HS-27A (cell line): Measurements from ENCODE around the gene AQP12A.
"Not testable (repeated sequence)": the region's sequence is repeated elsewhere in the genome, so short reads cannot be mapped to it uniquely, and the experiment has no call there.

Experiments
- DNase-seq: peaks from one replicate; pipeline ENCODE4 v3.0.0-alpha.2; 2012; ENCODE audit warnings: low read depth, missing footprints

AQP12A gene, protein sequence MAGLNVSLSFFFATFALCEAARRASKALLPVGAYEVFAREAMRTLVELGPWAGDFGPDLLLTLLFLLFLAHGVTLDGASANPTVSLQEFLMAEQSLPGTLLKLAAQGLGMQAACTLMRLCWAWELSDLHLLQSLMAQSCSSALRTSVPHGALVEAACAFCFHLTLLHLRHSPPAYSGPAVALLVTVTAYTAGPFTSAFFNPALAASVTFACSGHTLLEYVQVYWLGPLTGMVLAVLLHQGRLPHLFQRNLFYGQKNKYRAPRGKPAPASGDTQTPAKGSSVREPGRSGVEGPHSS

DNA sequence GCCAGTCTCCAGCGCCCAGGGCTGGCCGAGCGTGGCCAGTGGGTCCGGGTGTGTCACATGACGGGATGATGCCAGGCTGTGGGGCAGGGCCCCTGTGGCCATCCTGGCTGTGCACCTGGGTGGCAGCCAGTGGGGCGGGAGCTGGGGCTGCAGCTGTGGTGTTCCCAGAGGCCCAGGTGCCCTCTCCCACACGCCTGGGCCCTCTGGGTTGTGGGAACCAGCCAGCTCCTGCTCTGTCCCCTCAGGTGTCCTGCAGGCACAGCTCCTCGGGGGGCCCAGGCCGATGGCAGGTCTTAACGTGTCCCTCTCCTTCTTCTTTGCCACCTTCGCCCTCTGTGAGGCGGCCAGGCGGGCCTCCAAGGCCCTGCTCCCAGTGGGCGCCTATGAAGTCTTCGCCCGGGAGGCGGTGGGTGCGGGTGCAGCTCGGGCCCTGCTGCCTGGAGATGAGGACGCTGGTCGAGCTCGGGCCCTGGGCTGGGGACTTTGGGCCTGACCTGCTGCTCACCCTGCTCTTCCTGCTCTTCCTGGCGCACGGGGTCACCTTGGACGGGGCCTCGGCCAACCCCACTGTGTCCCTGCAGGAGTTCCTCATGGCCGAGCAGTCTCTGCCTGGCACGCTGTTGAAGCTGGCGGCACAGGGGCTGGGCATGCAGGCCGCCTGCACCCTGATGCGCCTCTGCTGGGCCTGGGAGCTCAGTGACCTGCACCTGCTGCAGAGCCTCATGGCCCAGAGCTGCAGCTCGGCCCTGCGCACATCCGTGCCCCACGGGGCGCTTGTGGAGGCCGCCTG is at the start of gene AQP12A:
Gene AQP12A (plus strand): TSS at position 236 of the 790 bp plus-strand sequence. CDS start 48 bp downstream, at position 284.
- DNase-seq, result not testable (repeated sequence)

DNA sequence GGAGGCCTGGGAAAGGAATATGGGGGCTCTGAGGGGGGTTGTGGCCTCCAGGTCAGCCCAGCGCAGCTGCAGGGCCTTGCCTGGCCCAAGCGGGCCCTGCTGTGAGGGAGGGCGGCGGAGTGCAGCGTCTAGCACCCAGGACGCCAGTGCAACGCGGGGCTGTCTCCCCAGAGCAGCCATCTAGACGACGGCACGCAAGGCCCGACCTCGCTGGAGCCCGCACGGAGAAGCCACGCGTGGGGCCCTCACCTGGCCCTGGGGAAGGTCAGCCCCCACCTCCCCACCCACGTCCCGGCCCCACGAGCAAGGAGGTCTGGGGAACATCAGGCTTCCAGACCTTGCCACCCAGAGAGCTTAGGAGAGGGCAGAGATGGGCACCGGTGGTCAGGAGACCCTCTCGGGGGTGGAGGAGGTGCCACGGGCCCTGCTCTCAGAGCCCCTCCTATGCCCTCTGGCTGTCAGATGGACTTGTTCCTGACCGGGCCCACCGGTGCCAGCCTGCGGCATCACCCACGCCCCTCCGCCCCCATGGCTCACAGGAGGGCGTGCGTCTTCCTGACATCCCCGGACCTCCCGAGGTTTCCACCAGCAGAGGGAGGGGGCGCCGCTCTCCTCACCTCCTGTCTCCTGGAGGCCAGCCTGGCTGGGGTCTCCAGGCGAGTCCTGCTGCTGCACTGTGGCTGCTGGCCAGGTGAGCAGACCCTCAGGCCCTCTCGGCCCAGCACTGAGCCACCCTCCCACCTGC is 49.4 kb upstream of the AQP12A start:
- DNase-seq, result no peak

DNA sequence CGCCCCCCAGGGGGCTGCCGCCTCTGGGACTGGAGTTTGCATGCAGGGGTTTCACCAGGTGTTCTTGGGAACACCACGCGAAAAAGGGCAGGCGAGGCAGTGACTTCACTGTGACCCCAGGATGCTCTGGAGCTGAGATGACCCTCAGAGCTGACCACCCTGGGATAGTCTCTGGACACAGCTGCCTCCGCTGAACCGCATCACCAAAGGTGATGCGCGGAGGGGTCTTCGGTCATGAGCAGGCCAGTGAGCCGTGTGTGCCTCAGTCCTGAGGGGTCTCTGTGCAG is 48.9 kb upstream of the AQP12A start:
- no peak for DNase-seq

DNA sequence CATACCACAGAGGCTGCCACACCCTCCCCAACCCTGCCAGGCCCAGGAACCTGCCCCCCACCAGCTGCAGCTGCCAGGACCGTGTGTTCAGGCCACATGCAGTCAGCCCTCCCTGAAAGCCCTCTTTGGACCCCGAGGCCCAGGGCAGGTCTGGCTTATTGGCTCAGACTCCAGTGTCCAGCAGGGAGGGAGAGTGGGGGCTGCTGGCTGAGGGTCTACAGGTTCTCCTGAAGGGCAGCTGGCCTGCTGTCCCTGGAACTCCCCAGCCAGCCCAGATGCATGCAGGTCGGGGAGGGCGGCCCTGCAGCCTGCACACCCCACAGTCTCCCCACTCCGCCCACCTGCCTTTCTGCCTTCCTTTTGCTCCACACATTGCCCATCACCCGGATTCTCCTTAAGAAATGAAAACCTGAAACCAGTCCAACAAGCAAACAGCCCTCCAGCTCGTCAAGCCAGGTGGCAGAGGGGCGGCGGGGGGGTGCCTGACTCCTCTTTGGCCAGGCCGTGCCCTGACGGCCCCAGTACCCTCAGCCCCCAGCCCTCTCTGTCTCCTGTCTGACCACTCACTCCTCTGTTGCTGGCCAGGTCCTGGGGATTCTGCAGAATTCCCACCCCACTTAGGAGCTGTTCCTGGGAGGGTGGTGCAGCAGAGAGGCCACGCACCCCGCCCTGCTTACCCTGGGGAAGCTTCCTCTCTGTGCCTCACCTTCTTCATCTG is 48.4 kb upstream of the AQP12A start:
- DNase-seq, result no peak

DNA sequence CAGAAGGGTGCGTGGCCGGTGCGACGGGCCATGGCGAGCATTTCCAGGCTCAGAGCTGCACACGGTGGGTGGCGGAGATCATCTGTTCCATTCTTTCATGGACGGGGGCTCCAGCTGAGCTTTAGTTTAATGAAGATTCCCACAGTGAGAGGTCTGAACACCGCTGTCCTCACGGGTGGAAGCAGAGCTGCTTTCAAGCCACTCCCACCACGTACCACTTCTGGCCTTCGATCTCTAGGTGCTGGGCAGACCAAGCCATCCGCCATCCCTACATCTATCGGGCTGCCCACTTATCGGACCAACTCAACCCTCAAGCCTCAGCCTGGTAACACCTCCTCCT is 47.9 kb upstream of the AQP12A start:
- no peak for DNase-seq

DNA sequence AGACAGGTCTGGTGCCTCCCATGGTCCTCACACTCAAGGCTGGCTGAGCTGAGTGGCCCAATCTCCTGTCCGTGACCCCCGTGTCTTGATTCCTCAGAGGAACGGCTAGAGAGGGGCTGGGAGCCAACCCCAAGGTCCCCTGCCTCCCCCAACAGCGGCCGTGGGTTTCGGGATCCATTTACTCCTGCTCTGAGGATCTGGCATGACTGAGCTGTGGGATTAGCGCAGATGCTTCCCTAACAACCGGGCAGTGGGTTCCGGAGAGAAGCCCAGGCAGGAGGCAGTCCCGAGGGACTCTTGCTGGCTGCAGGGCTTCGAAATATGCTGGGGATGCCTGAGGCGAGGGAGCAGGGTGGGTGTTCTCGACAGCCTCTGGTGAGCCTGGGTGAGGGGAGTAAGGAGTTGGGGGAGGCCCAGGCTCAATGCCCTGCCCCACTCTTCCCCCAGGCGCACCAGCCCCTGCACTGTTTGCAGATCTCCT is 47.5 kb upstream of the AQP12A start:
- no peak for DNase-seq

DNA sequence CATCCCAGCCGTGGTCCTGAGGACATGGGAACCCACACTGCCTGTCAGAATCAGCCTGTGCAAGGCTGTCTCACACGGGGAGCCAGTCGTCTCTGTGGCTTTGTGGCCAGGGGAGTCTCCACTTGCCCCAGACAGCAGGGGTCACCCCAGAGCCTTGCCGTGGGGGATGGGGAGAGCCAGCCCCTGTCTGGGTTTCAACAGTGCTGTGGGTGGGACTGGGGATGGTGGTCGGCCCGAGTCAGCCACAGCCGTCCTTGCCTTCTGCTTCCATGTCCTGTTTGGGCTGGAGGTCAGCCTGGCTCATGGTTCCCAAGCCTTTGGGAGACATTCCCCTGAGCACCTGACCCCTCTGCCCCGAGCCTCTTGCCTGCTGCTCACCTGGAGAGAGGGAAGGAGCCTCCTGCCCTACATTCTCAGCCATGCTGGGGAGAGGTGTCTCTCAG is 46.8 kb upstream of the AQP12A start:
- DNase-seq, result no peak

DNA sequence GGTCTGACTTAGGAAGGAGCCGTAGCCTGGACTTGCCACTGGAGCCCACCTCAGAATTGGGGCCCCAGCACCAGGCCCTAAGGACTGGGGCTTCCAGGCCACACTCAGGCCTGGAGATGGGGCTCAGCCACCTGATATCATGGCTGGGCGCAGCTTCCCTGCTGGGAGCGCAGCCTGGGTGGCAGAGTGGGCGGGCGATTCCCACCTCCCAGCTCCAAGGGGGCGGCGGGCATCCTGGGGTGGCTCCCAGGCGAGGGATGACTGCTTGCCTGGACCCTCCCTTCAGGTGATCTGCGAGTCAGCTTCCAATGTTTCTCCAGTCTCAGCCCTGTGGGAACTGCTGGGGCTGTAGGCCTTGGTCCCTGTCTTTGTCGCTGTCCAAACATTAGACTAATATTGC is 46.3 kb upstream of the AQP12A start:
- no peak for DNase-seq

DNA sequence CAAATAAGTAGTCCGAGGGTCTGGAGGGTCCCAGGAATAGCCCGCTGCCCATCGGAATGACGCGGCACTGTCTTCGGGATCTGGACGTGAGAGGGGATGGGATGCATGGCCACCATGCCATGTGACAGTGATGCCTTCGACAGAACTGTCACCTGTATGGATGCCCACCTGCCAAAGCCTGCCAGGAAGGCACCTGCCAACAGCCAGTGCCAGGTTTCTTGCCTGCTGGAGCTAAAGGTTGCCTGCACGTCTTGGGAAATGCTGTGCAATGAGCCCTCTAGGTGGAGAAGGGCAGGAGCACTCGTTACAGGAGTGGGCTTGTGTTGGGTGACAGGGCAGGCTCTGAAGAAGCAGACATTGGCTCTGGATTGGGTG is 45.9 kb upstream of the AQP12A start:
- DNase-seq, result no peak

DNA sequence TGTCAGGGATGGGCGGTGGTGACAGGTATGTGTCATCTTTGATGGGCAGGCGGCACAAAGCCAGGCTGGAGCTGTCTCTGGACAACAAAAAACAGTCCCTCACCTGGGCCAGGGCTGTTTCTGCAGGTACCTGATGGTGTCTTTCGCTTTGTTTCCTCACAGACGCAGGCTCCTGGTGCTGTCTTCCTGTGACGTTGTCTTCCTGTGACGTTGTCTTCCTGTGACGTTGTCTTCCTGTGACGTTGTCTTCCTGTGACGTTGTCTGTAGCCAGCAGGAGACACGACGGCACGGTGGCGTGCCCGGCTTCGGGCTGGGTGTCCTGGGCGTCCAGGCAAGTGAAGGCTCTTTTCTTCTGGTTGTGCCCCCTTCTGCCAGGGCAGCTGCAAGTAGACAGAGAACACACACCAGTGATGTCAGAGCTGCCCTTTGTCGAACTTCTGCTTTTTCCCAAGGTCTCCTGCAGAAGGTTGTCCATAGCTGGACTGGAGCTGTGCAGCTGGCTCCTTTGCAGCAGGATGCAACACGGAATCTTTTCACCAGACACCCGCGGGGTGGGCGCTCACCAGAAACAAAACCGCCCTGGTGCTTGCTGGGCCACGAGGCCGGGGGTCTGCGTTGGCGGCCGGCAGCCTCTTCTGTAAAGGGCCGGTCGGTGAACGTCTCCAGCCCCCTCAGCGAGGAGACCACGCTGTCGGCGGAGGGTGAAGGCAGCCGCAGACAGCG is 45.3 kb upstream of the AQP12A start:
- DNase-seq, result no peak

DNA sequence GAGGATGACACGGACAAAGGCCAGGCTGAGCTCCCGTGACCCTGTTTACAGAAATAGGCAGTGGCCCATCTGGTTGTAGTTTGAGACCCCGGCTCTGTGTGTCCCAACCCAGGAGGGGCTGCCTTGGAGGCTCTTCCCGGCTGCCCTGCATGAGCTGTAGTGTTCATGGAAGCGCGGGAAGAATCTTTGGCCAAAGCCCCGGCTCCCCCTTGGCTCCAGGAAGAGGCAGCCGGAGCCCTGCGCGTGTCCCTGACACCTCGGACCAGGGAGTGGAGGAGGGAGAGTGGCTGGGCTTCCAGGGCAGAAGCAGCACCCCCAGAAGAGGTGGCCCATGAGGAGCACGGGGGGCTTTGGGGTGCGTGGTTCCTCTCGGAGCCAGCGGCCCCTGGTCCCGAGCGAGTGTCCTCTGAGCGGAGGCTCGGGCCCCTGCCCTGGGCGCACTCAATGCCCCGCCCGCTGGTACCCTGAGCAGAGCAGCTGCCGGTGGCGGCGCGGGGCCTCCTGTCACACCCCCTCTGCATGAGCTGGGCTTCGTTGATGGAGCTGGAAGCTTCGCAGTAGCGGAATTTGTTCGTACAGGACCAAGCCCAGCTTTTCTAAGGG is 44.7 kb upstream of the AQP12A start:
- no peak for DNase-seq

DNA sequence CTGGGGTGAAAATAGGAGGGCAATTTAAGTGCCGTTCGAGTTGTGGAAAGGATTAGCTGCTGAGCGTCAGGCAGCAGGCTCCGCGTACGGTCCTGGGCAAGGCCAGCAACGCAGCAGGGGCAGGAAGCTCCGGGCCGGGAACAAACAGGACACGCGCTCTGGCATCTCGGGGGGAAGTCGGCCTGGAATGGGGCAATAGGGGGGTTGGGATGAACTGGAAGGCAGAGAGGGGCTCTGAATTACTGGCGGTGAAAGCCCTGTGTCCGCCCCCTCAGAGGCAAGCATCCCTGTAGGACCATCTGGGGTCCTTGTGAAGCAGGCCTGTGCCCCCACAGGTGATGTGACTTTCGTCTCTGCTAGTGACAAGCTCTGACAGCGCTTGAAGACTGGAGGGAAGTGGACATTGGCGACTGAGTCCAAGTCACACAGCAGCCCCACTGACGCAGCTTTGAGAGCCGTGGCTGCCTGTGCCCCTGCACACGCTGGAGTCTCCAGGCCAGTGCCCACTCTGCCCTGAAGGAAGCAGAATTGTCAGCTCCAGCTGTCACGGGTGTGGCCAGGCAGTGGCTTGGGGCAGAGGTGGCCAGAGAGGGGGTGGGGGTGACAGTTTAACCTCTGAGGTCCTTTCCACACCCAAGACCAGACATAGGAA is 44.0 kb upstream of the AQP12A start:
- DNase-seq, result no peak

DNA sequence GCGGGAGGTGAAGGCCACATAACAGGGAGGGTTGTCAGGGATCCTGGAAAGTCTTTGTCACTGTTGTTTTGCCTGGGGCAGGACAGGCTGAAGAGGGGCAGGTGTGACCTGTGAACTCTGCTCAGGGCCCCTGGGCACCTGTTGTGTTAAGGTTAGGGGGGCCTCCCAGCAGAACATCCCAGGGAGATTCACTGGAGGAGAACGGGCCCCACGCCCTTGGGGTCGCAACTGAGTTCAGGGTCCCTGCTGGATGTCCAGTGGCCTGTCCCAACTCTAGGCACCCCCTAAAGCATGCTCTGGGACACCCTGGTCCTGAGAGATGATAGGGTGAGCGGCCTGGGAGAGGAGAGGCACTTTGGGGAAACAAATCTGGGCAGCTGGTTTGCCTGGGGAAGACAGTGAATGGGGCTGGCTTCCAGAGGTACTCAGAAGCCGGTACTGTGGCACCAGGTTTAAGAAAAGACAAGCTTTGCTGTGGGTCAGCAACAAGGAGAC is 43.5 kb upstream of the AQP12A start:
- no peak for DNase-seq

DNA sequence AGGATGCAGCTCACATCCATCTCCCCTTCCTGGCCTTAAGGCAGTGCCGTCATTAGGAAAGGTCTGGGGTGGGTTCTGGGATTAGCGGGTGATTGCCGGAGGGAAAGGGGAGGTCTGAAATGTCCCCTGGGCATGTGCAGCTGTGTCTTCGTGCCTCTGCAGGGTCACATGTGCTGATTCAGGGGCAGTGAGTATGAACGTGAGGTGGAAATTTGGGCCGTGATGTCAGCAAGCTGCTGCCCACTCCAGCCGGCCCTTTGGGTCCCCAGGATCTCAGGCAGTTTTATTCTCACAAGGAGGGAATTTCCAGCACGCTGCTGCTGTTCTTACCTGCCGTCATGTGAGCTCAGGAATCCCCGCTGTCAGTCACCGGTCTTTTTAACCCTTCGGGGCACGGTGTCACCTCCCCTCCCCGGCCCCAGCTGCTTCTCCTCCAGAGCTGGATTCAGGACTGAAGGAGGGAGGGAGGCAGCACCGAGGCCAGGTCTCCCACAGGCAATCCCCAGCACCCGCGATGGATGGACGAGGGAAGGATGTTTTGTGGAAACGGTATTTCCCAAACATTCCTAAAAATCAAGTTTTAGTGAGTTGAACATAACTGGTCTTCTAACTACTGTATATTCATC is 42.9 kb upstream of the AQP12A start:
- no peak for DNase-seq

DNA sequence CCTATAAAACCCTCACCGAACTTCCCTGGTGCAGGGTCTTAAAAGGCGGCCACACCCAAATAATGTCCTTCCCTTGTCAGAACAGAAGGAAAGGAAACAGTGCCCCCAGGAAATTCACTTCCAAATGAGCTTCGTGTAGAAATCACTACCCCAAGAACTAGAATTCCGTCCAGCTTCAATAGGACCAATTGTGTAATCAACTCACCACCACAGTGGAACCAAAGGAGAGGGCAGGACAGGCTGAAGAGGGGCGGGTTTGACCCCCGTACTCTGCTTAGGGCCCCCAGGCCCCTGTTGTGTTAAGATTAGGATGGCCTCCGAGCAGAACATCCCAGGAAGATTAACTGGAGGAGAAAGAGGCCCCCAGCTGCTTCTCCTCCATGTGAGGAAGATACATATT is 42.3 kb upstream of the AQP12A start:
- DNase-seq, result no peak

DNA sequence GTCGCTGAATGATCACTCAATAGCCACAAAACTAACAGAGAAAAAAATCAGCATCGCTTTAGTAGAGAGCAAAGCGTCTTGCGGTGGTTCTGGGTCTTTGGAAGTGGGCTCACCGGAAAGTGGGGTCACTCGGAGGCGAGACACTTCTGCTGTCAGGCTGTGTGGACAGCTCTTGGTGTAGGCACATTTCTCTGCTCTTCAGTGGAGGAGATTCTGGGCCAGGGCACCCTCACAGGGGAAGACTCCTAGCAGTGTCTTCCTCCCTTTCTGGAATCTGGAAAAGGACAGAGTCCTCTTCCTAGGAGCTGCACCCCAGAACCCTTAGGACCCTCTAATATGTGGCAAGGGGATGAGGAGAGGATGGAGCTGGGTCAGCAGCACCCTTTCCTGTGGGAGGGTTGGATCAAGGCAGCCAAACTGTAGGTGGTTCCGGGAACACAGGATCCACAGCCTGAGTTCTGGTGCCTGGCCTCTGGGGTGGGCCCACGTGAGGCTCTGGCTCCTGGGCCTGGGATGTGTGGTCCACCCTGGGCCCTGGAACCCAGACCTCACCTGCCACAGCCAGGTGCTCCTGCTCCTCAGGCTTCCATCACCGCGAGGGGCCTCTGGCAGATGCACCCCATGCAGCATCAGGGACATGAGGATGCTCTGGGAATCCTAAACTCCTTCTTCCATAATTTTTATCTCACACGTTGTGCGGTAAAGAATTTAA is 41.3 kb upstream of the AQP12A start:
- DNase-seq, result no peak

DNA sequence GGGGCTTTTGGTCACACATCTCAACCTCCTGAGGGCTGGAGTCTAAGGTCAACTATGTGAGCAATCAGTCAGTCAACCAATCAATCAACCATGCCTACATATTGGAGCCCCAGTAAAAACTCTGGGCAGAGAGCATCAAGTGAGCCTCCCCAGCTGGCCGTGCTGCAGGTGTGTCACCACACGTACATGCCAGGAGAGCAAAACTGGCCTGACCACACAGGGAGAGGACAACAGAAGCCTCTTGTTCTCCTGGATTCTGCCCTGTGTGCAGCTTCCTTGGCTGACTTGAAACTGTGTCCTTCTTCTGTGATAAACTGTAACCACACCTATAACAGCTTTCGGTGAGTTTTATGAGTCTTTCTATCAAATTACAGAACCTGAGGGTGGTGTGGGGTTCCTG is 40.5 kb upstream of the AQP12A start:
- DNase-seq, result no peak

DNA sequence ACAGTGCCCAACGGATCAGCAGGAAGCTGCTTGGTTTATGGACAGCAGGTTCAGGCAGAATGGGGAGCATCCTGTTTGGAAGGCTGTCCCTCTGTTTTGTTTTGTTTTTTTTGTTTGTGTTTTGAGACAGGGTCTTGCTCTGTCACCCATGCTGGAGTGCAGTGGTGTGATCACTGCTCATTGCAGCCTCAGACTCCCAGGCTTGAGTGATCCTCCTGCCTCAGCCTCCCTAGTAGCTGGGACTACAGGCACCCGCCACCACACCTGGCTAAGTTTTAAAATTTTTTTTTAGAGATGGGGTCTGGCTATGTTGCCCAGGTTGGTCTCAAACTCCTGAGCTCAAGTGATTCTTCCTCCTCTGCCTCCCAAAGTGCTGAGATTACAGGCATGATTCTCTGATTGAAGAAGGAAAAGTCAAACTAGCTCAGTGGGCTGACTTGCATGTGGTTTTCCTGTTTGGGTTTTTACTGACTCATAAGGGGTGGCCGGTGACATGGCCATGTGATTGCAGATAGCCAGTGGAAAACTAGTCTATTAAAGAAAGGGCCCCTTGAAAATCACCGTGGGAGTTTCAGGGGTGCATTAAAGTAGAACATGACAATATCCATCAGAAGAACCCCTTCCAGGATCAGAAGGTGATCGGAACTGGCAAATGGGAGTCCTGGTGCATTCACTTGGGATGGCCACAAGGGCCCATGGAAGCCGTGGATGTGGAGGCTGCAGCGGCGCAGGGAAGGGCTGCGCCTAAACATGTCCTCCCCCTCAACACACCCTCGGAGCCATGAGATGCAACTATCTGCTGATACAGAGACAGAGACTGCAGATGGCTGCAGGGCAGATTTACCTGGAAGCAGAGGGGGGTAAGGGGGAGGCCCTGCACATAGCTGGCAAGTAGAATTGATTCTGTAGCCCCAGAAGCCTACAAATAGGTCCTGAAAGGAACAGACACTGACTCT is 35.5 kb upstream of the AQP12A start:
- no peak for DNase-seq
